ENCODE data around the gene GULP1.
"Not testable (repeated sequence)": the region's sequence is repeated elsewhere in the genome, so short reads cannot be mapped to it uniquely, and the experiment has no call there.

Gene GULP1

GRCh38 chr2:188279093-188279445, 12.6 kb upstream of the GULP1 start:
- no peak overlapping the region for H3K27ac ChIP-seq (ENCODE audit: low read length)

DNA sequence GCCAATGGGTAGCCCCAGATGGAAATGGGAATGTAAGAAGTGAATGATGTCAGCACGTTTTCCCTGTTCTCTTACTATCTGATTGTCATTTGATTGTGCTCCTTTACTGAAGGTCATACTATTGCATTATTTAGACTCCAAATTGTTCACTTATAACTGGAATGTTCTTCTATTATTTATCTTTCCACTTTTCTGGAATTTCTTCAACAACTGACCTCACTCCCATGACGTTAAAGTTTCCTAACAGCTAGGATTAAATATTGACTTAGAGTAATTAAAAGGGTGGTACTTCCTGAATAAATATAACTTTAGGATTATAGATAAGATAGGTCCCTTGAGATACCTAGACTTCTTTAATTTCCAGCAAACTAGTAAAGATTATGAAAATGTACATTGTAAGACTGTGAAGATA, 10.9 kb upstream of the GULP1 start:
- H3K4me3 ChIP-seq (ENCODE audit: low read depth in 1 of 2, low read length in 2 of 2), result no peak overlapping the region
- TF ChIP-seq CTCF (IDR thresholded peaks at IDR 0.05; ENCODE audit: borderline replicate concordance, extremely low read depth, low read length, poor library complexity, severe bottlenecking), result no peak
- no peak for TF ChIP-seq EZH2 (IDR thresholded peaks at IDR 0.05; ENCODE audit: borderline replicate concordance, low read depth, low read length, severe bottlenecking)
- H3K79me2 ChIP-seq (ENCODE audit: insufficient read depth, low read length), result no peaks in the 10 kb centered on the region
- no peaks in the 10 kb centered on the region for H4K20me1 ChIP-seq (ENCODE audit: insufficient read depth, low read length)
- no peaks in the 10 kb centered on the region for H3K27me3 ChIP-seq (ENCODE audit: insufficient read depth, low read length, poor library complexity)
- no peaks in the 10 kb centered on the region for H3K4me1 ChIP-seq (ENCODE audit: insufficient read depth, low read length)
- ATAC-seq (ENCODE audit: insufficient read depth, low read depth) (no peak), DNase-seq (no peak)
- no peaks in the 10 kb centered on the region for H3K9me3 ChIP-seq (ENCODE audit: insufficient read depth, low read length, severe bottlenecking)
- H3K36me3 ChIP-seq (ENCODE audit: insufficient read depth, low read length), result no peaks in the 10 kb centered on the region
- H2AFZ ChIP-seq (ENCODE audit: low read depth, low read length), result no peak overlapping the region
- no peak overlapping the region for H3K9ac ChIP-seq (ENCODE audit: low read depth, low read length)
- H3K4me2 ChIP-seq (ENCODE audit: insufficient read depth, low read length), result no peak overlapping the region
- no peak overlapping the region for H3K27ac ChIP-seq (ENCODE audit: low read length)

More at GRCh38 chr2:188279093-188279445, 12.6 kb upstream of the GULP1 start:
- H4K20me1 ChIP-seq (ENCODE audit: insufficient read depth, low read length), result no peaks in the 10 kb centered on the region
- ATAC-seq (ENCODE audit: insufficient read depth, low read depth), result no peak
- no peak overlapping the region for H3K9ac ChIP-seq (ENCODE audit: low read depth, low read length)
- DNase-seq, result no peak
- H3K4me1 ChIP-seq (ENCODE audit: insufficient read depth, low read length), result no peaks in the 10 kb centered on the region
- no peaks in the 10 kb centered on the region for H3K27me3 ChIP-seq (ENCODE audit: insufficient read depth, low read length, poor library complexity)
- no peaks in the 10 kb centered on the region for H3K9me3 ChIP-seq (ENCODE audit: insufficient read depth, low read length, severe bottlenecking)
- no peaks in the 10 kb centered on the region for H3K79me2 ChIP-seq (ENCODE audit: insufficient read depth, low read length)
- H3K4me3 ChIP-seq (ENCODE audit: low read depth in 1 of 2, low read length in 2 of 2), result no peak overlapping the region
- TF ChIP-seq EZH2 (IDR thresholded peaks at IDR 0.05; ENCODE audit: borderline replicate concordance, low read depth, low read length, severe bottlenecking), result no peak
- no peak overlapping the region for H3K4me2 ChIP-seq (ENCODE audit: insufficient read depth, low read length)
- H2AFZ ChIP-seq (ENCODE audit: low read depth, low read length), result no peak overlapping the region
- H3K36me3 ChIP-seq (ENCODE audit: insufficient read depth, low read length), result no peaks in the 10 kb centered on the region

DNA sequence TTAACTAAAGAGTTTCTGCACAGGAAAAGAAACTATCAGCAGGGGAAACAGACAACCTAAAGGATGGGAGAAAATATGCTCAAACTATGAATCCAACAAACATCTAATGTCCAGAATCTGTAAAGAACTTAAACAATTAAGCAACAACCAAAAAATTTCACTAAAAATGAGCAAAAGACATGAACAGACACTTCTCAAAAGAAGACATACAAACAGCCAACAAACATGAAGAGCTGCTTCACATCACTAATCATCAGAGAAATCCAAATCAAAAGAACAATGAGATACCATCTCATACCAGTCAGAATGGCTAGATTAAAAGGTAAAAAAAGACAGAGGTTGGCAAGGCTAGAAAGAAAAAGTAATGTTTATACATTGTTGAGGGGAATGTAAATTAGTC, 8.8 kb upstream of the GULP1 start:
- H3K4me1 ChIP-seq (ENCODE audit: insufficient read depth, low read length), result no peaks in the 10 kb centered on the region
- H2AFZ ChIP-seq (ENCODE audit: low read depth, low read length), result no peak overlapping the region
- no peaks in the 10 kb centered on the region for H3K9me3 ChIP-seq (ENCODE audit: insufficient read depth, low read length, severe bottlenecking)
- no peak for DNase-seq
- H3K4me2 ChIP-seq (ENCODE audit: insufficient read depth, low read length), result no peak overlapping the region
- no peak overlapping the region for H3K9ac ChIP-seq (ENCODE audit: low read depth, low read length)
- H4K20me1 ChIP-seq (ENCODE audit: insufficient read depth, low read length), result no peaks in the 10 kb centered on the region
- H3K36me3 ChIP-seq (ENCODE audit: insufficient read depth, low read length), result no peaks in the 10 kb centered on the region
- TF ChIP-seq CTCF (IDR thresholded peaks at IDR 0.05; ENCODE audit: borderline replicate concordance, extremely low read depth, low read length, poor library complexity, severe bottlenecking), result no peak
- TF ChIP-seq EZH2 (IDR thresholded peaks at IDR 0.05; ENCODE audit: borderline replicate concordance, low read depth, low read length, severe bottlenecking), result no peak
- no peak overlapping the region for H3K27ac ChIP-seq (ENCODE audit: low read length)
- no peaks in the 10 kb centered on the region for H3K27me3 ChIP-seq (ENCODE audit: insufficient read depth, low read length, poor library complexity)
- no peak for ATAC-seq (ENCODE audit: insufficient read depth, low read depth)
- no peak overlapping the region for H3K4me3 ChIP-seq (ENCODE audit: low read depth in 1 of 2, low read length in 2 of 2)
- no peaks in the 10 kb centered on the region for H3K79me2 ChIP-seq (ENCODE audit: insufficient read depth, low read length)

DNA sequence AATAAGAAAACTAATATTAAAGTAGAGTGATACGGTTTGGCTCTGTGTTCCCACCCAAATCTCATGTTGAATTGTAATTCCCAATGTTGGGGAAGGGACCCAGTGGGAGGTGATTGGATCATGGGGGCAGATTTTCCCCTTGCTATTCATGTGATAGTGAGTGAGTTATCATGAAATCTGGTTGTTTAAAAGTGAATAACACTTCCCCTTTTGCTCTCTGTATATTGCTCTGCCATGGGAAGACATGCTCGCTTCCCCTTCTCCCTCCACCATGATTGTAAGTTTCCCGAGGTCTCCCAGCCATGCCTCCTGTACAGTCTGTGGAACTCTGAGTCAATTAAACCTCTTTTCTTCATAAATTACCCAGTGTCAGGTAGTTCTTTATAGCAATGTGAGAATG, 7.4 kb upstream of the GULP1 start:
- DNase-seq; H4K20me1 ChIP-seq (ENCODE audit: insufficient read depth, low read length); ATAC-seq (ENCODE audit: insufficient read depth, low read depth); H3K4me3 ChIP-seq (ENCODE audit: low read depth in 1 of 2, low read length in 2 of 2); H3K4me1 ChIP-seq (ENCODE audit: insufficient read depth, low read length); H3K79me2 ChIP-seq (ENCODE audit: insufficient read depth, low read length); H3K4me2 ChIP-seq (ENCODE audit: insufficient read depth, low read length); H3K27ac ChIP-seq (ENCODE audit: low read length); H3K27me3 ChIP-seq (ENCODE audit: insufficient read depth, low read length, poor library complexity); H3K9ac ChIP-seq (ENCODE audit: low read depth, low read length); H3K36me3 ChIP-seq (ENCODE audit: insufficient read depth, low read length); H2AFZ ChIP-seq (ENCODE audit: low read depth, low read length); H3K9me3 ChIP-seq (ENCODE audit: insufficient read depth, low read length, severe bottlenecking): not testable (repeated sequence)

Measured in DND-41 (cell line).